GM18868 (cell line): ENCODE data around the gene ALOXE3.

Experiments
- ATAC-seq: cut with Tn5 transposase; IDR thresholded peaks from one replicate; pipeline ENCODE4 v1.9.1; 2021; ENCODE audit warnings: mild to moderate bottlenecking, moderate library complexity; ENCODE audit not compliant: unreplicated experiment

The ALOXE3 gene

GRCh38 chr17:8142887-8143580 is 24.7 kb upstream of the ALOXE3 start:
- ATAC-seq, result no peak

GRCh38 chr17:8142158-8142886 is 24.0 kb upstream of the ALOXE3 start:
- no peak for ATAC-seq

- ATAC-seq, result no peak
Observed at GRCh38 chr17:8141741-8142140, 23.4 kb upstream of the ALOXE3 start.

GRCh38 chr17:8141045-8141444 is 22.7 kb upstream of the ALOXE3 start:
- no peak for ATAC-seq

- ATAC-seq, result no peak
Observed at GRCh38 chr17:8140065-8141029, 22.0 kb upstream of the ALOXE3 start.

- peak; percentile 90 for ATAC-seq
Observed at GRCh38 chr17:8138672-8139371, 20.5 kb upstream of the ALOXE3 start.

- no peak for ATAC-seq
Observed at GRCh38 chr17:8138374-8138671, 20.0 kb upstream of the ALOXE3 start.

- no peak for ATAC-seq
Observed at GRCh38 chr17:8137645-8138373, 19.5 kb upstream of the ALOXE3 start.

- ATAC-seq, result no peak
Observed at GRCh38 chr17:8133941-8134340, 15.6 kb upstream of the ALOXE3 start.

- ATAC-seq, result no peak
Observed at GRCh38 chr17:8133399-8133798, 15.1 kb upstream of the ALOXE3 start.

GRCh38 chr17:8131844-8132441 is 13.6 kb upstream of the ALOXE3 start:
- ATAC-seq, result no peak

GRCh38 chr17:8128125-8128784 is 9.9 kb upstream of the ALOXE3 start:
- ATAC-seq, result no peak

- ATAC-seq, result peak; percentile 39
Observed at GRCh38 chr17:8126491-8127066, 8.3 kb upstream of the ALOXE3 start.

- ATAC-seq, result peak; percentile 4
Observed at GRCh38 chr17:8125947-8126490, 7.7 kb upstream of the ALOXE3 start.

GRCh38 chr17:8125154-8125946 is 7.0 kb upstream of the ALOXE3 start:
- ATAC-seq, result no peak

GRCh38 chr17:8124350-8125153 is 6.2 kb upstream of the ALOXE3 start:
- no peak for ATAC-seq

- ATAC-seq, result no peak
Observed at GRCh38 chr17:8123695-8124349, 5.5 kb upstream of the ALOXE3 start, which contains the start of gene HES7. Gene HES7 (minus strand): TSS chr17:8124106. CDS start chr17:8124084, 22 bp downstream.
